GM19238 (cell line): Measurements from ENCODE around the gene BAIAP2L2.

Experiments
- DNase-seq: peaks from one replicate; pipeline ENCODE4 v3.0.0; 2011; ENCODE audit warnings: low spot score; ENCODE audit not compliant: insufficient read length

The BAIAP2L2 gene

DNA sequence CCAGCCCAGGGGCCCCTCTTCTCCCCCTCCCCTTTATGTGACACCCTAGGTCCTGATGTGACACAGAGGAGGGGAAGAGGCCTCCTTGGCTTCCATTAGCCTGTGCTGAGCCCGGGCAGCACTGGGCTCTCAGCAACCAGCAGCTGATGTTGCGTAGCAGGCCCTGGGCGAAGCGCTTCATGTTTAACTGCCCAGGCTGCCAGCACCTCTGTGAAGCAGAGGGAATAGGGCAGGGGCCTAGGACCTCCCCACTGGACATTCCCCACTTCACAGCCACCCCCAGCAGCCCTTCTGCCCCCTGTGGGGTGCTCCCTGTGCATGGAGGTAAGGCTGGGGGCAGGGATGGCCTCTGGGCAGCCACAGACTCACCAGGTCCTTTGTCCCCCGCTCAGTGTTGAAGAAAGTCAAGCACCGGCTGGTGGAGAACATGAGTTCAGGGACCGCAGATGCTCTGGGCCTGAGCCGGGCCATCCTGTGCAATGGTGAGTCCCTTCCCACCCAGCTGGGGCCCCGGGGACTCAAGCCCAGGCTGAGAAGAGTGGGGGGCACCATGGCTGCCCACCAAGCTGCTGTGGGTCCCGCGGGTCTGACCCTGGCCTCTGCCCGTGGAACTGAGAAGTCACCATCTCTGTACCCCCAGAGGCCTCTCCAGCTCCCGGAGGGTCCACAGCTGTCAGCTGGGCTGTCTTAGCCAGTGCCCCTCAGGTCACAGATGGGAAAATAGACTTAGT, 41.7 kb downstream of the BAIAP2L2 start:
- no peak for DNase-seq

DNA sequence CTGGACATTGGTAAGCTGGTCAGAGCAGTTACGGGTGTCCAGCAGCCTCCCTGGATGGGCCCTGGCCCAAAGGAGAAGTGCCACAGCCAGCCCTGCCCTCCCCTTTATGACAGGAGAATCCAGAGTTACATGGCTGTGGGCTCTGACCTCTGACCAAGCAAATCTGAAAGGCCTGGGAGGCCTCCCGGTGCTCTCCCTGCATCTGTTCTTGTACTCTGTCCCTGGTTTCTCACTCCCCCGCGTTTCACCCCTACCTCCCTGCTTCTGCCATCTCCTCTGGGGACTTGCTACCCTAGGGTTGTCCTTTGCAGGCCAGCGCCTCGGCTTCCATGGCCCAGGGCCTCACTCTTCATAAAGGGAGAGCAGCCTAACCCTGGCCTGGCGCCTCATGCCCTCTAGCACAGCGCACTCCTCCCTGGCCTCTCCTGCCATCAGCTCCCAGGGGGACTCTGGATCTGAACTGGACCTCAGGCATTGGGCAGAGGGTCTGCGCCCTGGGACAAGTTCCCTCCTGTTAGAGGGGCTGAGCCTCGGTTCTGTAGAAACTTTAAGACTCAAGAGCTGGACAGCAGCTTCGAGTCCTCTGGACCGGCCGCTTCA, 42.6 kb downstream of the BAIAP2L2 start:
- DNase-seq, result no peak

DNA sequence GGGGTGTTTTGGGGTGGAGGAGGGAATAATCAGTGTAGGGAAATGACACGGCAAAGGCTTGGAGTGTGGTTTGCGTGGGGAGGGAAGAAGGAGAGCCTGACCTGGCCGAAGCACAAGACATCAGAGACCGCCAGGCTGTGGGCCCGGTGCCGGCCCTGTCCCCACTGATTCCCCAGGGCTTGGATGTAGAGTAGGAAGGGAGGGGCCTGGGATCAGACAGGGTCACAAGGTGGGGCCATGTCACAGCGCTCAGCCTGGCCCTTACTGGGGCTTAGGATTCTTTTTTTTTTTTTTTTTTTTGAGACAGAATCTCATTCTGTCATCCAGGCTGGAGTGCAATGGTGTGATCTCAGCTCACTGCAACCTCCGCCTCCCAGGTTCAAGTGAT, 43.5 kb downstream of the BAIAP2L2 start:
- DNase-seq, result no peak

DNA sequence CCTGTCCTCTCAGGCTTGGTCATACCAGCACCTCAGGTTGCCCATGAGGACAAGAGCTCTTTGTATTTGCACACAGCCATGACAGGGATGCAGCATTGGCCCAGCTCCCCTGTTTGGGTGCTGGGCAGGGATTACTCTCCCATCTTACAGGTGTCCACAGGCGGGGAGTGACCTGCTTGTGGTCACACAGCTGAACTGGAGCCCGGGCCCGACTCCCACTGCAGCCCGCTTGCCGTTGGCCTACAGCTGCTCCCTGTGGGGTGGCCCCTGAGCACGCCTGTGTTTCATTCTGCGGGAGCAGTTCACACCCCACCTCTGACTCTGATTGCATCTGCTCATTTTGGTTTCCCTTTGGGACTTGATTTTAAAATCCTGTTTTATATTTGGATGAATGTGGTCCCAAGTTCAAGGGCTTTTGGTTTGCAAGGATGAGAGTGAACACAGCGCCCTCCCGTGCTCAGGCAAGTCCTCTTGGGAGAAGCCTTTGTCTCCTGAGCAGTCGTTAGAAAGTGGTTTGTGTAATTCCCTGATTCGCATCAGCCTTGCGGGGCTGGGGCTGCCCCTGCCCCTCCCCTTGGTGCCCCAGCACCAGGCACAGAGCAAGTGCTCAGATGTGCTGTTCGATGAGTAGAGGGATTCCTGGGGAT, 44.0 kb downstream of the BAIAP2L2 start:
- DNase-seq, result no peak

DNA sequence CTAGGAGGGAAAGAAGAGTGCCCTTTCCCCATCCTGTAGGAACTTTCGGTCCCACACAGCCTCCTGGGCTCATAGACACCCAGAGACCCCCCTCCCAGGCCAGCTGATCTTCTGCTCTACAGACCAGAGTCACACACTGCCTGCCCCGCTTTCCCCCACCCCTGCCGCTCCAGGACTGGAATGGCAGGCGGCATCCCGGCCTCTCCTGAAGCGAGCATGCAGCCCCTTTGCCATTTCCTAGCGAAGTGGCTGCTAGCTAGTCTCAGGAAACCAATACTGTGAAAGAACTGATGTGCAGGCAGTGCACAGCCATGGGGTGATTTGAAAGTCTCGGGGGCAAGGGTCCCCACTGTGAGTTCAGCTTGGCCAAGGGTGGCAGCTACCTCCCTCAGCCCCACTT, 44.9 kb downstream of the BAIAP2L2 start:
- no peak for DNase-seq

DNA sequence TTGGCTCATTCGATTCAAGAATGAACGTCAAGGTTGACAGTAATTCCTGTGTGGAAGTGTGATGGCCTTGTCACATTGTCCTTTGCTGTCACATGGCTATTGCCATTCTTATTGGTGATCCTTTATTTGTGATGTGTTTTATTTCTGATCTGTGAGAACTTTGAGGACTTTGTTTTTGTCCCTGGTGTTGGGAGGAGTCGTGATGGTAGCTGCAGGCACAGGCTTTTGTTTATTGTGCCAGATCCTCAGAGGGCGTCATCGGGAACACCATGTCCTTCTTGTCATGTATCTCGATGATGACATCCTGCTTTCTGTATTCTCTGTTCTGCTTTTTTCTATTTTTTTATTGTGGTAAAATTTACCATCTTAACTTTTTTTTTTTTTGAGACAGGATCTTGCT, 47.7 kb downstream of the BAIAP2L2 start:
- DNase-seq, result no peak

DNA sequence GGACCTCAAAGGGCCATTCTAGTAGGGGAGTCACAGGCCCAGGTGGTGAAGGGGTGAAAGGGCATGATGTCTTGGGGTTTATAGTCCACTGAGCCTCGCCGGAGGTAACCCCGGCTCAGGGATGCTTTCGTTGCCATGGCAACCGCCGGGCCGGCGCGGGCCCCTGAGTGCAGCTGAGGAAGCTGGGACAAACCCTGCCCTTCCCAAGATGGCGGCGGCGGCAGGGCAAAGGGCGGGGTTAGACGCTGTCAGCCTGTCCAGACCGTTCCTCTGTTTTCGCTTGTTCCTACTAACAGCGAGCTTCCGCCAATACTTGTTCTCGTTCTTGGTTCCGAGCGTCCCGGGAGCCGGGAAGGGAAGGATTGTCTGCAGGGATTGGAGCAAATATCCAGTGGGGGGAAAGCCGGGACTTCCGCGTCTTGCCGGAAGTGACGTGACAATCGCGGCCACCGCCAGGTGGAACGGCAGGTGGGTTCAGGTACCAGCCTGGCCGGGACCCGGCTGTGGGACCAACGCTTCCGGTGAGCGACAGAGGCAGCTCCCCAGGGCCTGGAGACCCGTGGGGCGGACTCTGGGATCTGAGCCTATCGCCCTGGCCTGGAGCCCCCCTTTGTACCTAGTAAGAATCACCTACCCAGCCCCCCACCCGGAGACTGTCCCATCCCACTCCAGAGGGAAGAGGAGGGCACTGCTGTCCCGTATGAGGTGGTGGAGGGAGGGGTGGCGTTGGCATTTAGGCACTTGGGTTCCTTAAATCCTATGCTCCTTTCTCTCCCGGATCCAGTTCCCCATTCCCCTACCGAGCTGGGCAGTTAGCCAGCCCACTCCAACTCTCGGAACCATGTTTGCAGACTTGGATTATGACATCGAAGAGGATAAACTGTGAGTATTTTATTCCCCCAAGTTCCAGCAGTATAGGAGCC, 53.3 kb downstream of the BAIAP2L2 start, which contains the start of gene PICK1:
Gene PICK1 (plus strand): TSS at position 436 of the 923 bp plus-strand sequence. CDS start 406 bp downstream, at position 842.
- peak; percentile 87 for DNase-seq

DNA sequence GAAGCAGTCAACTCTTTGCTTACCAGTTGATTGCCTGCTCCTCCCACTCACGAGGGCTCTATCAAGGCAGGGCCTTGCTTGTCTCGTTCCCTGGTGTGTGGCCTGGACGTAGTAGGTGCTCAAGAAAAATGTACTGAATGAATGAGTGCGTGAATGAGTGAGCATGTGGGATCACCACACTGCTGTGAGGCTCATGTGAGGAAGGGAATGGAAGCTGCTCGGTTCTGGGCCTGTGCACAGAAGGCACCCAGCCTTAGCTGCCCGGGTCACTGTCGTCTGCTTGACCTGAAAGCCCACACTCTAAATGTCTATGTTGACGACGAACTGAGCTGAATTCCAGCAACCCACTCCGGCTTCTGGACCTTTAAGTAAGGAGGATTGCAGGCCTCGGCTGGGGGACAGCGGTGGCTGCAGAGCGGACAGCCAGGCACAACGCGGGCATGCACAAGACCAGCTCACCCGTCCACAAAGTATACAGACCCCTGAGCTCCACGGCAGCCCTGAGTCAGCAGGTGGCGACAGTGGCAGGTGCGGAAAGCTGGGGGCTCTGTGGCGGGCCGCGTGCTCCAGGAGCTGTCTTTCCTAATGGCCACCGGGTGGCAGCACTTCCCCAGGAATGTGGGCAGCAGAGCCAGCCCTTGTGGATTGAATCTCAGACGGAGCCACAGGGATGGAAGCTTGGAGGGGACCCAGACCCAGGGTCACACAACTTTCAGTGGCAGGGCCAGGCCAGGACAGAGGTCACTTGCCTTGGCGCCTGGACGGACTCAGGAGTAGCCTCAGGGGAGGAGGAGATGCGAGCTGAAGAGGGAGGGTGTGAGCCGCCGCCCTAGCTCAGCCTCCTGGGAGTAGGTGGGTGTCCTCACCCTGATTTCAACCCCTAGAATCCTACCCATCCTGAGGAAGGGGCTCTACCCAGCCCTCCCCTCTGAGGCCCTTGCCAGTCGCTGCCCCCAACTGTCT, 58.3 kb downstream of the BAIAP2L2 start:
- peak; percentile 88 for DNase-seq

DNA sequence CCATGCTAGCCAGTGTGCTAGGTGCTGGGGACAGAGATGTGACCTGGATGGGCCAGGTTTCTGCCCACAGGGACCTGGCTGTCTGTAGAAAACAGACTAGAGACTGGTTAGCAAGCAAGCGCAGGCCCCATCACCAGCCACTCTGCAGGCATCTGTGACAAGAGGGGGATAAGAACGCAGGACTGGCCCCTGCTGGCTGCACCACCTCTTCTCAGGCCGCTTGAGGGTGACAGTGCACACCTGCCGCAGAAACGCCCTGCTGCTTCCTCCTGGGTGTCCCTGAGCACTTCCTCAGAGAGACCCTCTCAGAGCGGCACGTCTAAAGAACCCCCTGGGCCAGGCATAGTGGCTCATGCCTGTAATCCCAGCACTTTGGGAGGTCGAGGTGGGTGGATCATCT, 59.2 kb downstream of the BAIAP2L2 start:
- DNase-seq, result no peak

DNA sequence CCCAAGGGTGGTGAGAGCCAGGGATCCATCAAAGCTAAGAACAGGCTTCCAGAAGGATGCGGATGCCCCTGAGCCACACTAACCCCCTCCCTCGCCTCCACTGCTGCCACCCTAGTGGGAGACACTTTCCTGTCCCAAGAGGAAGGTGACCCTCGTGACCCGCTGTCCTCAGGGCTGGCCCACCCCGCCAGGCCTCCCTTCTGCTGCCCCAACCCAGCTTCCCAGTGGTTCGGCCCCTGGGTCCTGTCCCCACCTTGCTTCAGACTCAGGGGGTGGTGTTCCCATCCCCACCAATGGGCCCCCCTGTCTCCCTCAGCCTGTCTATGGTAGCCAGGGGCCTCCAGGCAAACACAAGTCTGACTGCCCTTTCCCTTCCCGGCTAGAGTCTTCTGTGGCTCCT, 59.8 kb downstream of the BAIAP2L2 start:
- no peak for DNase-seq

DNA sequence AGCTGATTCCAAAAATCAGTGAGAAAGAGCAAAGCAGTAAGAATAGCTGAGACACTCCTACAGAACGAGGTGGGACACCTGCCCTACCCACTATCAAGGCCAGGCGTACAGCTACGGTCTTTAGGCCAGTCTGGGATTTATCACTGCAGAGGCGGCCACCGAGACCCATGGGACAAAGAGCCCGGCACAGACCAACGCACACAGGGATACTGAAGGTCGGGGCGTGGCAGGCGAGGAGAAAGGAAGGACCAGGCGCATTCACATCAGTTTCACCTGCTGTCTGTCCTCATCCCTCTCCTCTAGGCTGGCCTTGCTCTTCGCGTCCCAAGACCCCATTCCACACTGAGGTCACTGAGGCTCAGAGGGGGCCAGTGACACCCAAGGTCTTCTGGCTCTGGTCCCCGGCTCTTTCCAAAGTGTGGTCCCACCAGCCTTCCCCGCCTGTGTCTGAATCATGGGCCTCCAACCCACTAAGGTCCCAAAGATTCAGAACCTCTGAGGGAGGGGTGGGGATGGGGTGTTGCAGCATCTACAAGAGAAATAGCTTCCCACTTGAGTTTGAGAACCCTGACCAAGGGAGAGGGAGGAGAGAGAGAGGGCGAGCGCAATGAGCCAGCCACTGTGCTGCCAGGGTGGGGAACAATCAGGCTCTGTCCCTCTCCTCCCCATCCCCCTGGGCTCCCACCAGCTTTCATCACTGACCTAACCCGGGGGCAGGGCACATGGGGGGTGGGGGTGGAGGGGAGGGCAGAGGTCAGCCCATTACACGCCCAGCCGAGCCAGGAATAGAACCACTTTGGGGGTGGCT, 60.5 kb downstream of the BAIAP2L2 start:
- DNase-seq, result no peak

DNA sequence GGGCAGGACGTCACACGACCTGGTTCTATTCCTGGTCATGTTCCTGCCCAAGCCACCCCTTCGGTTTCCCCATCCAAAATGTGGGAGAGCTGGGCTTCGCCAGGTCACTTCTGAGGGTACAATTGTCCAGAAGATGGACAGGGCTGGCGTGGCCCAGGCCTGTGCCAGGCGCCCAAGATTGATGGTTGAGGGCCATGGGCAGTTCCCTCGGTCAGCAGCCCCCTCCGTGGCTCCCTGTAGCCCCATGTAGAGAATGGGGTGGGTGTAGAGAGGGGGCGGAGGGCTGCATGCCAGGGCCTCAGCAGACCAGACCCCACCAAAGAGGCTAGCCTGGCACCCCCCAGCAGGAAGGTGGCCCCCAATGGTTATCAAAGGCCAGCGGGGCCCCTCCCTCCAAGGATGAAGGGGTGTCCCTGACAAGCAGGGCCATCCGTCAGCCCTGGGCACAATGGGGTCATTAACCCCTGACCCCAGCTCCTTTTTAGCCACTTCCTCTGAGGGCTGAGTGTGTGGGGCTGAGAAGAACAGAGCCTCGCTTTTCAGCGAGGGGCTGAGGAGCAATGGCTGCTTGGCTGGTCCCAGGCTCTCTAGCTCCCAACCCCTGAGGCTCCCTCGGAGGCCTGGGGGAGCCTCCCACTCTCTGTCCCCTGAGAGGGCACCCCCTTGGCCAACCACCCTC, 64.3 kb downstream of the BAIAP2L2 start:
- DNase-seq, result no peak

DNA sequence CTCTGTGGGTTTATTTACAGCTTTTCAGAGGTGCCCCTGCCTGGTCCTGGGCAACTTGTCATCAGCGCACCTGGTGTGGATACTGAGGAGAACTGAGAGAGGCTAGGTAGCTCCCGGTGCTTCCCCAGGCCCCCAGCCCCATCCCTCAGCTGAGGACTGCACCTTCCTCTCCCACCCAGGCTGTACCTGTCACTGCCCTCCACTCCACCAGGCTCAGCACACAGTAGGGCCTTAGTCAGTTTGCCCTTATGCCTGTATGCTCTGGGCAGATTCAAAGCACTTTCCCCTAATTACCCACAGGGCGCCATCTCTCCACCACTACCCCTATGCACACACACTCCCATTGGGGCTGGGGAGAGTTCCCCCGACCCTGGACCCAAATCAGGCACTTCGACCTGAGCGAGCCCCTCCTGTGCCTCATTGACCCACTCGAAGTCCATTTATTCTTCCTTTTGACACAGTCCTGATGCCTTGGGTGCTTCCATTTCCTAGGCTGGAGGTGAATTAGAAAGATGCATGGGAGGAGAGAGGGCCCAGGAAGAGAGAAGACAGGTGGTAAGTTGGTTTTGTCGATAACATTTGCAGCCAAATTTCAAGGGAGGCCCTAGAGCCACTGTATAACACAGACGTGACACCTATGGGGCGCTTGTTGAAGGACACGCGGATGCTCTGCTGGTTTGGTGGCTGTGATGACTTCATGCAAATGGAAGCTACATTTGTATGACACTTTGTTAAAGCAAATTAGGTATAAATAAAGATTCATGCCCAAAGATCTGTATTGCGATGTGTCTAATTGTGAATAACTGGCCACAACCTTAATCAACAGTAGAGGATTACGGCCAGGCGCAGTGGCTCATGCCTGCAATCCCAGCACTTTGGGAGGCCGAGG, 67.1 kb downstream of the BAIAP2L2 start:
- no peak for DNase-seq

DNA sequence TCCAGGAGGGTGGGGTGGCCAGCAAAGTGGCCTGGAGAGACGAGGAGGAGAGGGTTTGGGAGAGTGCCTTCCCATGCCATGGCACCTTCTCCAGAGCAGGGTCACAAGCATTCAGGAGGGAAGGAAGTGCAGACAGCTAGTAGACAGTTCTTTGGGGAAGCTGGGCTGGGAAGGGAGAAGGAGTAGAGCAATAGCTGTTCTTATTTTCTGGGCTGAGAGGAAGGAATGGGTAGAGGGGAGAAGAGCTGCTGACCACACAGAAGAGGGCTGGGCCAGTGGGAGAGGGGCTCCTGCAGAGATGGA, 68.0 kb downstream of the BAIAP2L2 start:
- DNase-seq, result no peak

DNA sequence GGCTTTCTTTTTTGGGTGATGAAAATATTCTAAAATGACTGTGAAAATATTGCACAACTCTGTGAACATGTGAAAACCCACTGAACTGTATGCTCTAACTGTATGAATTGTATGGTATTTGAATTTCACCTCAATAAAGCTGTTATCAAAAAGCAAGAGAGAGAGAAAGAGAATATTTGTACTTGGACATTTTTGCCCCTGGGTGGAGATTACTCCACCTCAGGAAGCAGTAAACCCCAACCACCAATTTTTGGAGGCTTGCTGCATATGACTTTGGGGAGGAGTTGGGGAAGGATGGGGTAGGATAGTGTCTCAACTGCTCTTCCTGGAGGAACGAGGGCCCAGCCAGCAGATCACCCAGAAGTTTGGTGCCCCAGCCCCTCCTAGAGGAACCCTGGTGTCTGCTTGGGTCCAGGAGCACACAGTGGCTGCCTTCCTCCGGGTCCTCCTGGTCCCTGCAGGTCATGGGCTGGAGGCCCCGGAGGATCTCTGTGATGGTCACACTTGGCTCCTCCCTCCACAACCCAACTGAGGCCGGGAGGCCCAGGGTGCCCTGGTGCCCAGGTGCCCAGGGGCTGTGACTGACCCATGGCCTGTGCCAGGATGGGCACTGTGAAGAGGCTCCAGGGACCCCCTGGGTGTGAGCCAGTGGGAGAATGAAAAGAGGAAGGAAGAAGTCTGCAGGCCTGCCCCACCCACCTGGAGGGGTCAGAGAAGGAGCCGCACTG, 68.6 kb downstream of the BAIAP2L2 start:
- no peak for DNase-seq

DNA sequence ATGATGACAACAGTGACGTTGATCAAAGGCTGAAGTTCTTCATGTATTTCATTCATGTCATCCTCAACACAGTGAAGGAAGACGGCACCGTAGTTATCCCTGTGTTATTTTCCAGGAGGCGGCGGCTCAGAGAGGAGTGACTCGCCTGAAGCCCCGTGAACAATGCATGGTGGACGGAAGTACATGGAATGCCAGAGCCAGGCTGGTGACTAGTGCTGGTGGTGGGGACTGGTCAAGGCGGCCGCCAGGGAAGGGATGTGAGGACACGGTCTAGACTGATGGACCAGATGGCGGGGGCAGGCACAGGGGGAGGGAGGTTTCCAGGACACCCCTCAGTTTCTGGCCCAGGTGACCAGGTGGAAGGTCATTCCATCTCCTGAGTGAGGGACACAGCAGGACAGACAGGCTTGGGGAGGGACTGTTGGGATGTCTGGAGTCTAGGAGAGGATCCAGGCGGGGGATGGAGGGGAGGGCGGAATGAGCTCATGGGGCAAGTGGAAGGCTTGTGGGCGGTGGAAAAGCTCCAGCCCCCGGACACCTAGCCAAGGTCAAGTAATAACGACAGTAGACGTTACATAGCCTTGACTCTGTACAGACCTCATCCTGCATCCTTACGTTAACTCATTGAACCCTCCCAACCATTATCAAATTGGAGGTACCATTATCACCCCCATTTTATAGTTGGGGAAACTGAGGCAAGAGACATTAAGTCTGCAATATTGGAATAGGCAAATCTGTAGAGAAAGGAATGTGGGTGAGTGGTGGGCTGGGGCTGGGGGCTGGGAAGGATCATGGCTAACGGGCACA, 69.3 kb downstream of the BAIAP2L2 start:
- no peak for DNase-seq
